B cell (primary cell): ENCODE results near the gene CMTM7. TPM values are rescaled to one million over a fixed set of nuclear protein-coding genes. Genes with fewer than 3 reads are reported as not detected.
A peak's percentile ranks its signal among the peaks of the same experiment; 100 is the strongest.
"Not testable (repeated sequence)": the region's sequence is repeated elsewhere in the genome, so short reads cannot be mapped to it uniquely, and the experiment has no call there.

ENCODE experiments used
- ATAC-seq: fragments of 200-7000 bp; cut with Tn5 transposase; one replicate; pipeline ENCODE4 v1.10.0; 2021; ENCODE audit warnings: low read depth, mild to moderate bottlenecking, moderate number of reproducible peaks, moderate library complexity
- CTCF ChIA-PET: fragments of 350-600 bp; sonication (Branson Sonifier 250); formaldehyde crosslinking; loops from one replicate; lab custom pipeline; 2021; ENCODE audit warnings: antibody characterized with exemption, inconsistent platforms; lab: Charles Lee
- POLR2A ChIA-PET: fragments of 350-600 bp; sonication (Branson Sonifier 250); formaldehyde crosslinking; loops from one replicate; lab custom pipeline; 2021; ENCODE audit warnings: antibody characterized with exemption; lab: Charles Lee
- DNase-seq: peaks from one replicate; pipeline ENCODE4 v3.0.0; 2013
- H2AFZ ChIP-seq: 2 replicates; pipeline ENCODE4 v1.6.1; 2012; ENCODE audit warnings: mild to moderate bottlenecking, low read depth, low read length; ENCODE audit not compliant: insufficient read depth, poor library complexity, severe bottlenecking
- H3K27ac ChIP-seq, 2 donors: 1 replicate in 1 of 2; 2 replicates in 1 of 2; pipeline ENCODE4 v1.5.1; 2012 to 2013; ENCODE audit warnings: low read length in 2 of 2, mild to moderate bottlenecking in 2 of 2, moderate library complexity in 1 of 2
- H3K27me3 ChIP-seq, 4 experiments: fragments of 200-600 bp in 1 of 4; sonication (generic) in 1 of 4; replicated peaks in 1 of 4; 1 replicate in 2 of 4; 2 replicates in 2 of 4; pipeline versions ENCODE4 v1.6.1 to v1.7.0; 2013 to 2016; ENCODE audit warnings: low read length in 3 of 4, mild to moderate bottlenecking in 2 of 4, mixed read lengths in 1 of 4, moderate library complexity in 1 of 4; ENCODE audit not compliant: insufficient read depth in 4 of 4, control insufficient read depth in 3 of 4; ENCODE audit errors: control extremely low read depth in 1 of 4
- H3K36me3 ChIP-seq, 2 experiments: replicated peaks in 1 of 2; 1 replicate in 1 of 2; 2 replicates in 1 of 2; pipeline versions ENCODE4 v1.6.1 to v1.7.1; 2013; ENCODE audit warnings: low read length in 1 of 2; ENCODE audit not compliant: insufficient read depth in 2 of 2, control insufficient read depth in 1 of 2; ENCODE audit errors: control extremely low read depth in 1 of 2, extremely low read depth in 1 of 2
- H3K4me1 ChIP-seq, 2 donors: fragments of 200-600 bp in 1 of 2; sonication (generic) in 1 of 2; 1 replicate in 1 of 2; 2 replicates in 1 of 2; pipeline versions ENCODE4 v1.5.1 to v1.6.1; 2013 to 2017; ENCODE audit warnings: low read length in 2 of 2; ENCODE audit not compliant: control insufficient read depth in 2 of 2, insufficient read depth in 2 of 2
- H3K4me2 ChIP-seq: replicated peaks from 2 replicates; pipeline ENCODE3; 2012; ENCODE audit warnings: mild to moderate bottlenecking, low read depth, low read length; ENCODE audit not compliant: poor library complexity, severe bottlenecking
- H3K4me3 ChIP-seq, 5 experiments: fragments of 200-600 bp in 1 of 5; sonication (generic) in 1 of 5; 1 replicate in 3 of 5; 2 replicates in 2 of 5; pipeline versions ENCODE4 v1.5.1 to v1.7.0; 2011 to 2016; ENCODE audit warnings: low read length in 4 of 5, mild to moderate bottlenecking in 4 of 5, low read depth in 2 of 5, control low read depth in 1 of 5, moderate library complexity in 1 of 5; ENCODE audit not compliant: insufficient read depth in 1 of 5; ENCODE audit errors: control extremely low read depth in 1 of 5, extremely low read depth in 1 of 5
- H3K79me2 ChIP-seq: fragments of 200-600 bp; sonication (generic); one replicate; pipeline ENCODE4 v1.6.0; 2016; ENCODE audit warnings: low read length; ENCODE audit not compliant: control insufficient read depth, insufficient read depth
- H3K9ac ChIP-seq: fragments of 200-600 bp; sonication (generic); 2 replicates; pipeline ENCODE4 v1.6.1; 2017; ENCODE audit warnings: mild to moderate bottlenecking, low read length, moderate library complexity
- H3K9me3 ChIP-seq, 3 donors: one replicate each; pipeline versions ENCODE4 v1.6.1 to v1.7.1; 2013; ENCODE audit warnings: low read length in 2 of 3; ENCODE audit not compliant: control insufficient read depth in 2 of 3, insufficient read depth in 1 of 3; ENCODE audit errors: control extremely low read depth in 1 of 3
- H4K20me1 ChIP-seq: 2 replicates; pipeline ENCODE4 v1.6.0; 2012; ENCODE audit warnings: mild to moderate bottlenecking, low read length; ENCODE audit not compliant: insufficient read depth, control insufficient read depth, poor library complexity, severe bottlenecking
- H3K27ac Mint-ChIP-seq: one replicate; pipeline ENCODE4 v1.8.0; 2021; ENCODE audit warnings: mixed read lengths
- H3K27me3 Mint-ChIP-seq: one replicate; pipeline ENCODE4 v1.8.0; 2021; ENCODE audit warnings: mixed read lengths
- H3K4me1 Mint-ChIP-seq: one replicate; pipeline ENCODE4 v1.8.0; 2021; ENCODE audit warnings: mixed read lengths
- H3K4me3 Mint-ChIP-seq: one replicate; pipeline ENCODE4 v1.8.0; 2021; ENCODE audit warnings: mixed read lengths
- H3K9me3 Mint-ChIP-seq: one replicate; pipeline ENCODE4 v1.8.0; 2022; ENCODE audit warnings: mixed read lengths; ENCODE audit not compliant: insufficient read depth
- CTCF ChIP-seq: fragments of 200-600 bp; IDR thresholded peaks from one replicate; pipeline ENCODE4 v1.8.0; 2022; ENCODE audit warnings: antibody characterized with exemption, mild to moderate bottlenecking
- EZH2 ChIP-seq: IDR thresholded peaks from 2 replicates; pipeline ENCODE4 v1.6.1; 2012; ENCODE audit warnings: borderline replicate concordance, low read depth, mild to moderate bottlenecking, moderate library complexity, low read length; ENCODE audit not compliant: insufficient read depth, poor library complexity, severe bottlenecking
- WGBS: methylation state at CpG from one replicate; pipeline ENCODE4 v1.1.5; 2013; ENCODE audit warnings: missing lambda C conversion rate; ENCODE audit not compliant: insufficient coverage; 5-methylcytosine and 5-hydroxymethylcytosine counted together
- intact Hi-C: fragments of 100-400 bp; cut with micrococcal nuclease; formaldehyde crosslinking; loops from one replicate; pipeline ENCODE4 v1.10.0; 2022
- polyA plus RNA-seq: library from polyadenylated mRNA; depleted of rRNA; stranded (reverse); fragments of >200 nt; gene quantifications from 2 replicates; pipeline ENCODE4 v1.2.3, GENCODE V29; 2012
- total RNA-seq, 2 donors: library from RNA; stranded (reverse); fragments of 120-200 nt in 1 of 2; gene quantifications; 1 replicate in 1 of 2; 2 replicates in 1 of 2; pipeline versions ENCODE4 v1.2.3 to v1.2.4, GENCODE V29; 2013 to 2022

Gene CMTM7
- total and polyA plus RNA-seq, 2 donors (not counting 1 experiment from before 2014, with no cell fraction given), result 71.5 to 76.1 TPM

GRCh38 chr3:32387512-32387911, 4.1 kb upstream of the CMTM7 start:
- no peak for ATAC-seq
- no peaks in the 10 kb centered on the region for H4K20me1 ChIP-seq
- H3K4me1 ChIP-seq, result peaks cover 20 to 33% of the 10 kb centered on the region in 2 donors
- no peak overlapping the region for H3K4me2 ChIP-seq
- H3K27me3 ChIP-seq, result no peaks in the 10 kb centered on the region
- H3K9ac ChIP-seq, result no peak overlapping the region
- peaks cover 5% of the 10 kb centered on the region for H3K27me3 Mint-ChIP-seq
- no peaks in the 10 kb centered on the region for H3K36me3 ChIP-seq
- H3K4me1 Mint-ChIP-seq, result peaks cover 32% of the 10 kb centered on the region
- H2AFZ ChIP-seq, result no peak overlapping the region
- 96% methylated on average over 2 of the region's 2 CpGs for WGBS
- peaks cover 44% of the 10 kb centered on the region for H3K79me2 ChIP-seq
- no peaks in the 10 kb centered on the region for H3K9me3 Mint-ChIP-seq
- POLR2A ChIA-PET, result no interaction called here
- CTCF ChIA-PET, result interaction anchor here (0.6 to 6.6 kb wide), 4 partner anchors 11 to 196 kb away, joined by 3 to 62 read pairs (median 8); no protein-coding TSS in a partner anchor
- intact Hi-C loops, result no loop called here
- no peak overlapping the region for H3K27ac Mint-ChIP-seq
- no peak overlapping the region for H3K4me3 Mint-ChIP-seq
- no peak overlapping the region for H3K27ac ChIP-seq
- no peak for DNase-seq
- H3K4me3 ChIP-seq, result no peak overlapping the region
- TF ChIP-seq CTCF (no peak), EZH2 (no peak)
- H3K9me3 ChIP-seq, result no peaks in the 10 kb centered on the region

- H2AFZ ChIP-seq, H4K20me1 ChIP-seq, H3K9ac ChIP-seq, H3K27me3 Mint-ChIP-seq, H3K27ac ChIP-seq, intact Hi-C loops, DNase-seq, H3K9me3 Mint-ChIP-seq, H3K4me3 ChIP-seq, H3K9me3 ChIP-seq, ATAC-seq, H3K4me2 ChIP-seq, H3K36me3 ChIP-seq, H3K27me3 ChIP-seq: not testable (repeated sequence)
- peaks cover 33 to 47% of the 10 kb centered on the region in 2 donors for H3K4me1 ChIP-seq
- peaks cover 48% of the 10 kb centered on the region for H3K4me1 Mint-ChIP-seq
- H3K27ac Mint-ChIP-seq, result peak overlapping the region; percentile 37
- ChIA-PET CTCF (interaction anchor here (0.6 to 6.6 kb wide), 6 partner anchors 14 to 213 kb away, joined by 3 to 62 read pairs (median 5); no protein-coding TSS in a partner anchor), POLR2A (interaction anchor here (0.7 kb wide), 1 partner anchor 470 kb away, joined by 3 read pairs; no protein-coding TSS in a partner anchor)
- WGBS, result no CpG with 5 or more reads among the region's 2 CpGs
- peaks cover 55% of the 10 kb centered on the region for H3K79me2 ChIP-seq
- H3K4me3 Mint-ChIP-seq, result peak overlapping the region; percentile 23
Observed at GRCh38 chr3:32389577-32389976, 2.1 kb upstream of the CMTM7 start.
